ENCODE measurements around the gene SCUBE1.

SCUBE1 gene
- total RNA-seq = 0 to 6.8 (median 0.10) reads per million in 17 experiments

DNA sequence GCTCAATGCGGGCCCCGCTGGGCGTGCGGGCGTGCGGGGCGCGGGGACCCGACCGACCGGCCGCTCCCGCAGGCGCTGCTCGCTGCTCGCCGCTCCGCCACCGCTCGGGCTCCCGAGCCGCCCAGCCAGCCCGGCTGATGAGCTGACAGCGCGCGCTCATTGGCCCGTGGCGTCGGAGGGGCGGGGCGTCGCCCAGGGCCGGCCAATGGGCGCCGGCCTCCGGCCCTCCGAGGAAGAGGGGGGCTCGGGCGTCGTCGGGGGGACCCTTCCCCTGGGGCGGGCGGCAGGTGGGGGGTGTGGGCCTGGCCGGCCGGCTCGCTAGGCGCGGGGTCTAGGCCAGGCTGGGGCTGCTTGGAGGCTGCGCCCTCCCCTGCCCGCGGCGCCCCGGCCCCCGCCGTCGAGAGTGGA lies at the start of gene SCUBE1:
SCUBE1 (minus strand) TSS at position 111 of the 408 bp plus-strand sequence. CDS start 111 bp downstream, outside the sequence.
- DNase-seq = peak; percentile 64 to 87 (median 75)

DNA sequence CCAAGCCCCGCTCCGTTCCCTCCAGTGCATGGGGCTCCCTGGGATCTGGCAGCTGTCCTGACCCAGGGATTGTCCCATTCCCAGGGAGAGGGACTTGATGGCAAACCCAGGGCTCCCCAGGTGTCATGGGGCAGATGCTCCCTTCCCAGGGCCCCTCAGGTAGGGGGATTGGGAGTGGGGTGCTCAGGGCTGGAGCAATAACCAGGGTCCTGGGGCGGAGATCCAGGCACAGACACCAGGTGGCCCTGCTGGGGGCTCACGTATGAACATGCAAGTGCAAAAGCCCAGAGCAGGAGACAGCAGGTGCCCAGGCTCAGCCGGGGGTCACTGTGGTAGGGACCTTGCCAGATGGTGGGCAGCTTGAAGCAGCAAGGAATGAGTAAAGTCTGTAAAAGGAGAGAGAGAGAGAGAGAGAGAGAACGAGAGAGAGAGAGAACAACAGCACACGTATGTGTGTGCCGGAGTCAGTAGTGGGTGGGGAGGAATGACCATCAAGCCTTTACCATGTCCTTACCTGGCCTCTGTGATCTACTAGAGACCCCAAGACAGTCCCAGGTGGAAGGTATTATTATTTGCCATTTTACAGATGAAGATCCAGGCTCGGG lies 49.3 kb upstream of the SCUBE1 start:
- no peak for DNase-seq

DNA sequence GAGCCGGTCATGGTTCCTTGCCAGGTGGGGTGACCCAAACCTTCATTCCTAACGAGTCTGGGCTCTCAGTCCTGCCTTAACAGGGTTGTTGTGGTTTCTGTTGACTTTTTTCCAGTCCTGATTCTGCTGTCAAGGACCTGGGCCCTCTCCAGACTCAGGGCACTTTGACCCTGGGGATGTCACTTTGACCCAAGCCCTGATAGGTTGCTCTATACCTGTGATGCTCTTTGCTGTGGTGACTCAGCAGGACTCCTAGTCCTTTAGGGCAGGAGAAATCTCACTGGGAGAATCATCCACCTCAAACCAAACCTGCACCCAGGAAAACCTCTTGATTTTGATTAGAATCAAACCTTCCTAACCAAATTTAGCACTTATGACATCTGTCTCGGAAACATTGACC lies 48.1 kb upstream of the SCUBE1 start:
- no peak for DNase-seq

DNA sequence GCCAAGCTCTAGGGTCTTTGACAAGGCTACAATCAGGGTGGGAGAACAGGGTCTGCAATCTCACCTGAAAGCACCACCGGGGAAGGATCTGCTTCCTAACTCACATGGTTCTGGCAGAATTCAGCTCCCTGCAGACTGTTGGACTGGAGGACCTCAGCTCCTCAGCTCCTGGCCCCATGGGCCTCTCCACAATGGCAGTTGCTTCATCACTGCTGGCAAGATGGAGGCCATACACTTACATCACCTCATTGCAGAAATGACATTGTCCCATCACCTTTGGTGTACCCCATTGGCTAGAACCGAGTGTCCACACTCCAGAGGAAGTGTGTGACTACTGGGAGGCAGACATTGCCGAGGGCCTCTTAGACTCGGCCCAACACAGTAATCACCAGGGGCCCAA lies 47.7 kb upstream of the SCUBE1 start:
- no peak for DNase-seq

DNA sequence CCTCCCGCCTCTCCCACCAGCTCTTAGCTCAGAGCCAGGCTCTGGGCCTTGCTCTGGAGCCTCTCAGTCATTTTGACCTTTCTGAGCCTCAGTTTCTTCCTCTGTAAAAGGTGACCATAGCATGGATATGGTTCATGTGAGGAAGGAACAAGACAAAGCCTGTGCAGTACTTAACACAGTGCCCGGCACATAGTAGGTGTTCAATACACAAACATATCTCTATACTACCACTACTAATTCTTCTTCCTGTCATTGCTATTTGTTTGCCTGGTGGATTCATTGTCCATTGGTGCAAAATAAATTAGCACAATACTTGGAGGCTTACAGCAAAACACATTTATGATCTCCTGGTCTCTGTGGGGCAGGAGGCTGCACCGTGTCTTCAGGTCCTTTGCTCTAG lies 47.0 kb upstream of the SCUBE1 start:
- DNase-seq = no peak

DNA sequence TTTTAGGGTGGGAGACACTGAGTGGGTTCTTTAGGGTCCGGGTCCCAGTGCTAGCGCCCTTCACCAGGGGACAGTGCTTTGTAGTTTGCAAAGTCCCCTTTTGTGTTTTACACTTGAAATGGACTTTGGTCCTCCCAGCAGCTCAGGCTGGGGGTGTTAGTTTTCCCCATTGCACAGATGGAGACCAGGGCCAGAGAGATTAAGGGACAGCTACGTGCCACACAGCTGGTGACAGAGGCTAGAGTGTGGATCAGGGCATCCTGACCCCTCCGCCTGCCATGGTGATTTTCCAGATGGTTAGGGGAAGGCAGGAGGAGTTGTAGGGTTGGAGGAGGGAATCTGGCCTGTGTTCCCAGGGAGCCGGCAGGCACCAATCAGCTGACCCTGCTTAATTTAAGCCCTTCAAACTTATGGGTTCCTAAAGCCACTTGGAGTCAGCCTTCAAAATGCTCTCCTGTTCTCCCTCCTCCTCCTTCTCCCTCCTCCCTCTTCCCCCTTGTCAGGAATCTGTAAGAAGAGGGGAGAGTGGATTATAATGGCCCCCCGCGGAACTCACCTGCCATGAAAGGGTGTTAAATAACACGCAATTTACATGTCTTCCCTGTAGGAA lies 46.2 kb upstream of the SCUBE1 start:
- no peak for DNase-seq

DNA sequence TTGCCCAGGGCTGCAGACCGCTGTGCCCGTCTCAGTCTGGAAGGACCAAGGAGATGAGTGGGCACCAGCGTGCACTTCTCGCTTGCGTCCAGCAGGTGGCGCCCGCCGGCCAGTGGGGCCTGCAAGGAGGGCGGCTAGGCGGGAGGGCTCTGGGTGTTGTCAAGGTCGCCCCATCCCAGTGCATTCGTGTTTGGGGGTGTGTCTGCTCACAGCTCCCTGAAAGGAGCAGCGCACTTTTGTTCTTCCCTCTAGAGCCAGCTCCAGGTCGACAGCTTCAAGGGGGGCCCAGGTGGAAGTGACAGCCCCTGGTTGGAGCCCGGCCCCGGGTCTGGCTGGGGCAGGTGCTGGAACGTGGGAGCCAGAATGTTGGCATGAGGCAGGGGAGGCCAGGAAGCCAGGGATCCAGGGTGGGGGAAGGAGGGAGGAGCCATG lies 45.3 kb upstream of the SCUBE1 start:
- peak; percentile 74 to 85 (median 82) for DNase-seq

DNA sequence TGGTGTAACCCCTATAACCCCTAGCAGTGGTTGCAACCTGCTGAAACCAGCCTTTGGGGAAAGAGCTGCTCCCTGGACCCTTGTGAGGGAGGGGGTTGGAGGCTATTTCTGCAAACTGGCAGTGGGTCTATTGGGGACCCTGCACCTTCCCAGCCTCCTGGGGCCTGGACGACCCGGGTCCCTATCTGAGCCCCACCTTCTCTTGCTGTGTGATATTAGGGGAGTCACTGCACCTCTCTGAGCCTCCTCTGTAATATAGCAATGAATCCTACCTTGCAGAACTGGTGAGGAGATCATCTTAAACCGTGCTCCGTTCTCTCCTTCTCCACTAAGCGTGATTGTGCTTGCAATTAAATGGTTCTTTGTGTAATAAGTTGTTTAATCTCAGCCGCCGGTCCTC lies 44.6 kb upstream of the SCUBE1 start:
- DNase-seq = no peak

DNA sequence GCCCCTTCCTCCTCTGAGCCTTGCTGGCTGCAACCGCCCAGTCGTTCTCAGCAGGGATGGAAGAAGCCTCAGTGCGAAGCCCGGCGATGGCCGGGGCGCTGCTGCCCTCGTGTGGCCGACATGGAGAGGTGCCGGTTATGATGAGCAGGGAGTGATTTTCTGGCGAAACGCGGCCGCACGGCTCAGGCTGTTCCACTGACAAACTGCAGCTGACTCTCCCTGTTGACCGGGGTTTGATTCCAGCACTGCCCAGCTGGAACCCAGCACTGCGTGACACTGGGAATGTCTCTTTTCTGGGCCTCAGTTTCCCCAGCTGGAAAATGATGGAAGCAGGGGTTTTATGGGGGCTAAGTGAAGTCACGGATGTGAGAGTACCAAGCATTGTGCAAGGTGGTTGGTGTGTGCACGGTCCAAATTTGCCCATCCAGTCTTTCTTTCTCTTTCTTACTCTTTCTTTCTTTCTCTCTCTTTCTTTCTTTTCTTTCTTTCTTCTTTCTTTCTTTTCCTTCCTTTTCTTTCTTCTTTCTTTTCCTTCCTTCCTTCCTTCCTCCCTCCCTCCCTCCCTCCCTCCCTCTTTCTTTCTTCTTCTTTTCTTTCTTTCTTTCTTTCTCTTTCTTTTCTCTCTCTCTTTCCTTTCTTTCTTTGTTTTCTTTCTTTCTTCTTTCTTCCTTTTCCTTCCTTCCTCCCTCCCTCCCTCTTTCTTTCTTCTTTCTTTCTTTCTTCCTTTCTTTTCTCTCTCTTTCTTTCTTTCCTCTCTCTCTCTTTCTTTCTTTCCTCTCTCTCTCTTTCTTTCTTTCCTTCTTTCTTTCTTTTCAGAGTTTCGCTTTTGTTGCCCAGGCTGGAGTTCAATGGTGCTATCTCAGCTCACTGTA lies 42.8 kb upstream of the SCUBE1 start:
- DNase-seq = peak; percentile 83 to 91 (median 88)

DNA sequence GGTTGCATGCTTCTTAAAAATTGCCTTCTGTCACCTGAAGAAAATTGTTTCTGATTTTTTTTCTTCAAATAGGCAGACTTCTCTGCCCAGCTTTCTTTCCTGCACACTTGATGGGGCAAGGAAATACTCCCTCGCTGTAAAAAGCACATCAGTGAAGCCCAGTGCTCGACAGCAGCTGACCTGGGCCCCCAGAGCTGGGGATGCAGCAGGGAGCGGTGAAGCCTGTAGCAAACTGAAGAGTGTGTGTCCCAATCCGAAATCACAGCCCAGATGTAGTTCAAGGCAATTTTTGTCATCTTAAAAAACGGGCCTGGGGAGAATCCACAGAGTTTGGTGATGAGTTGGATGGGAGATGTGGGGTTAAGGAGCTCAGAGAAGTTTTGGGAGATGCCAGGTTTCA lies 41.7 kb upstream of the SCUBE1 start:
- DNase-seq = no peak

DNA sequence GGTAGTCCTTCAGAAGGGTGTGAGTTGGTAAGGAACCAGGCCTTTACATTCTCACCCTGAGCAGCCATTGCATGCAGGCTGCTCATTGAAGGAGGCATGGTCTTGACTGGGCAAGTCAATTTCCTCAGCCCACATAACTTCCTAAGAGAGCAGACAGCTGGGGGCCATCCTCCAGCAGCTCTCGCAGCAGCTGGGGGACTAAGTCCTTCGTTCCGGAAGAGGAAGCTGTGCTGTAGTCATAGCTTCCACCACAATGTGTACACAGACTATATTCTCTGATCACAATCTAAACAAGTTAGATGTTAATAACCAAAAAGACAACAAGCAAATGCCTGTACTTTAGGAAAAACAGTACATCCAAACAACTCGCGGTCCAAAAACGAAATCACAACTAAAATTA lies 38.5 kb upstream of the SCUBE1 start:
- peak; percentile 30 to 64 (median 56) for DNase-seq

DNA sequence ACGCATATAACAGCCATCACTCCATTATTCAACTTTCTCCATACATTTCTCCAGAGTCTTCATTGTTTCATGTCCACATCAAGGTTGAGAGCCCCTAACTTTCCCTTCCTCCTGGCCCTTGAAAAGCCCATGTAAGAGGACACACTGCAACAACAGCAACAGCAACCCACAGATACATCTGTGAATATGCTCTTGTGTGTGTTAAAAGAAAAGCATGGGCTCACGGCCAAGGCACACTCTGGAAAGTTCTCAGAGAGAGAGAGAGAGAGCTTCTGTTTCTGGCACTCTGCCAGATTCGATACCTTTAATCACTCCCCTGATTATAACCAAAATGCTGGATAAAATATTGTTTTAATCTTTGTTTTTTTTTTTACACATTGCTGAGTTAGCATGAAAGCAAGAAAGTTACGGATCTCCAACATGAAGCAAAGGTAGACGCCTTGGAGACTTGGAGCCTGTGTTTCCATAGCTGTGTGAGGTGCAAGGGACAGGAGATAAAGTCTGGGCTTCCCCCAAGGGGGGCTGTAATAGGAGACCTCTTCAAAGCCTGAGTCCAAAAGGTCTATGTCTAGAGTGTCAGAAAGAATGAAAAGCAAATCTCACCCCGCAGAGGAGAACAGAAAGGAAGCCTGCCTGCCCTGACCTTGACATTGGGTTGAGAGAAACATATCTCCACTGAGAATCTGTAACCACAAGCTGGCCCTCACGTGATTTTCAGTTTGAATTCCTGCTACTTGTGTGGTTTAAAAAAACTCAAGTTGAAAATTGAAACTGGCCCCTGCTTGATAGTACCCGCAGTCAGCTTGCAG lies 34.9 kb upstream of the SCUBE1 start:
- peak; percentile 17 to 47 (median 37) for DNase-seq

DNA sequence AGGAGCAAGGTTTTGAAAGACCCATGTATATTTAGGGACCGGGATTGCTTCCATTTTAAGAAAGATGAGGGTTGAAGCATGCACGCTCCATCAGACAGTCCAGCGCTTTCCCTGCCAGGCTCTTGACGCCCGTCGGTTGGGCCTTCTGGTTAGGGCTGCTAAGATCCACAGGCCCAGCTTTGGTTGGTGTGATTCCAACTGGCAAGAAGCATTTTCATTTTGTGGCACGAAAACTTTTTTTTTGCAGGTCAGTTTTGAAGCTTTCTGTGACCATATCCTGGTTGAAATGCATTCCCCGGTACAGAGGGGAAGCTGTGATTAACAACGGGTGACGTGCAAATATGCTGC lies 34.4 kb upstream of the SCUBE1 start:
- peak in 1 of 4 experiments; percentile 19 for DNase-seq

DNA sequence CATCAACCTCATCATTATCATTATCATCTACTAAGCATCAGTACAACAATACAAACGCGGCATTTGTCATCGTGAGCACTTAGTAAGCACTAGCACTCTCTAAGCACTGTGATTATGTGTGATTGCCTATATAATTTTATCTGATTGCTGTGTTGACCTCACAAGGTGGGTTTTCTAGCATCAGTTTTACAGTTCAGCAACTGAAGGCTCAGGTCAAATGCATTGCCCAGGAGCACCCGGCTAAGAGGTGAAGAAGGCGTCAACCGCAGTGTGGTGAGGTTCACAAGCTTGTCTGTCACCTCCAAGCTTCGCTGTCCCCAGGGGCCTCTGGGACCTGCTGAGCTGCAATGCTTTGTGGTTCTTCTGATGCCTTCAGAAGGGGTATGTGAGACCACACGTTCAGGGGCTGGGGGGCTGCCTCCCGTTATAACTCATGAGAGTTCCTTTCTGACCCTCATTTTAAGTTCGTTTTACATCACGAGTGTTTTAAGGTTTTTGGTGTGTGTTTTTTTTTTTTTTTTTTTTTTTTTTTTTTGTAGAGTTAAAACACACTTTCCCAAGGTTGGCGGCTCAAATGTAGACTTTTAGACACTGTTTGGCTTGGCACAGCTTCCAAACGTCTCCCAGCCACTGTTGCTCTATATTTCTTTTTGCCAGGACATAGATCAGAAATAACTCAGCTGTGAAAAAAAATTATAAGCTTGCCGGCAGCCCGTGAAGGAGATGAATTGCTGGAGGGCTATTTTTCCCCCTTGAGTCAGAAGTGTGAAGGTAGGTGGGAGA lies 33.8 kb upstream of the SCUBE1 start:
- no peak for DNase-seq

DNA sequence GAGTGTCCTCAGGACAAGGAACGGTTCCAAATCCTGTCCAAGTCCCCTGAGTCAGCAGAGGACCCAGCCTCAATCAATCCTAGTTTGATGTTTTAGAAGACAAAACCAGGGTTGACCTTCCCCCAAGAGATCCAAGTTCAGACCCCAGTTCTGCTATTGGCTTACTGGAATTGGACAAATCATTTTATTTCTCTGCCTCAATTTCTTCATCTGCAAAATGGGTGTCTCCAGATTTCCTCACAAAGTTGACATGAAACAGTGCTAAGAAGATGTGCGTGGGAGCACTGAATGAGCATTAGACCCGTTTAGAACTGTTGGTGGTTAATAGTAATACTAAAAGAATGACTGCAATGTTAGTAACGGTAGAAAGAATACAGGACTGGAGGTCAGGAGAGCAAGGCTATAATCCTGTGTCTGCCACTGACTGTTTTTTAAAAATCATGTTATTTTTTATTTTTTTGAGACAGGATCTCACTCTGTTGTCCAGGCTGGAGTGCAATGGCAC lies 32.8 kb upstream of the SCUBE1 start:
- no peak for DNase-seq

DNA sequence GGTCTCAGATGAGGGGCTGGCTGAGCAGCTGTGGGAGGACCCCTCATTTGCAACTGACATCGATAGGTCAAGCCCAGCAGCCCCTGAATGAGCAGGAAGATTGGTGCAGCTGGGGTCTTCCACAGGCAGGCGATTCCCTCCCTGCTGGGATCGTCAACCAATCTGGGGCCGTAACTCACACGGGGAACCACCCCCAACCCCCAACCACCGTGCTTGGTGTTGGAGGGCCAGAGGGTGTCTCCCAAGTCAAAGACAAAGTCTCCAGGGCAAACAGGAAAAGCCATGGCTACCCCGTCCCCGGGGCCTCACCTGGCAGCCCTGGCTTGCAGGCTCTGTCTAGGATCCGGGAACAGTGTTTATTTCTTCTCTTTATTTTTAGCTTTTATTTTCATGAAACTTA lies 26.9 kb upstream of the SCUBE1 start:
- DNase-seq = no peak

DNA sequence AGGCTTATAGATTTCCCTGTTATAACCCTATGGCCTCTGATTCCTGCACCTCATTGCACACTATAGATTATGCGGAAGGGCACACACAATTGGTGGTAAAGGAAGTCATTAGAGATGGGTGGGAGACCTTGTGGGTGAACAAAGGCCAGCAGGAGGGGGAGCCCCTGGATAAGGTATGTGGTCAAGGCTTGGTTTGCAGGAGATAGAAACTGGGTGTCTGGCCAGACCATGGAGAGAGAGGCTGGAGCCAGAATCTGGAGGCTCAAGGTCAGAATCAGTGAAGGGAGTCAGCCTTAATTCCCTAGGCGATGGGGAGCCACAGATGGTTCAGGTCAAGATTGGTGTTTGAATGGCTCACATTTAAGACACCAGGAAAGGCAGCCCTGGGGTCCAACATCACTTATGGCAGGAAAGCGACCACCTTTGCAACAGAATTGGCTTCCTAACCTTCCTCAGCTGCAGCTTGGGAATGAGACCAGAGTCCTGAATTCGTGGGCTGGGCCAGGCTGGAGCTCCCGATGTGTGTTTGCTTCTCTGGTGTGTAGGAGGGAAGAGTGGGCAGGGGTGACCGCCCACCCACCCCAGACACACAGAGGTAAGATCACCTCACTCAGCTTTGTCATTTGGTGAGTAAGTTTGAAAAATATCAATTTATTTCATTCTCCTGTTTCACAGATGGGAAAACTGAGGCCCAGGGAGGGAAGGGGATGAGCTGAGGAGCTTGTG lies 22.7 kb upstream of the SCUBE1 start:
- no peak for DNase-seq

DNA sequence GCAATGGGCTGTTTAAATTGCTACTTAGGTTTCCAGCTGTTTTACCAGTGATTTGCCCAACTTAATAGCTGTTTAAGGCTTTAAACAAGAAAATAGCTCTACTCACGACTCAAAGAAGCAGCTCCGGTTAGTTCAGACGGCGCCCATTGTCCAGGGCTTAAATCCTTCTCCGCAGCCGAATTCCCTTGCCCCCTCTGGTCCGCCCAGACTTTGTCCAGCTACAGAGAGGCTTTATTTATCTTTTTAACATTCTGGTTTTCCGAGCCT lies 20.9 kb upstream of the SCUBE1 start:
- DNase-seq = no peak

DNA sequence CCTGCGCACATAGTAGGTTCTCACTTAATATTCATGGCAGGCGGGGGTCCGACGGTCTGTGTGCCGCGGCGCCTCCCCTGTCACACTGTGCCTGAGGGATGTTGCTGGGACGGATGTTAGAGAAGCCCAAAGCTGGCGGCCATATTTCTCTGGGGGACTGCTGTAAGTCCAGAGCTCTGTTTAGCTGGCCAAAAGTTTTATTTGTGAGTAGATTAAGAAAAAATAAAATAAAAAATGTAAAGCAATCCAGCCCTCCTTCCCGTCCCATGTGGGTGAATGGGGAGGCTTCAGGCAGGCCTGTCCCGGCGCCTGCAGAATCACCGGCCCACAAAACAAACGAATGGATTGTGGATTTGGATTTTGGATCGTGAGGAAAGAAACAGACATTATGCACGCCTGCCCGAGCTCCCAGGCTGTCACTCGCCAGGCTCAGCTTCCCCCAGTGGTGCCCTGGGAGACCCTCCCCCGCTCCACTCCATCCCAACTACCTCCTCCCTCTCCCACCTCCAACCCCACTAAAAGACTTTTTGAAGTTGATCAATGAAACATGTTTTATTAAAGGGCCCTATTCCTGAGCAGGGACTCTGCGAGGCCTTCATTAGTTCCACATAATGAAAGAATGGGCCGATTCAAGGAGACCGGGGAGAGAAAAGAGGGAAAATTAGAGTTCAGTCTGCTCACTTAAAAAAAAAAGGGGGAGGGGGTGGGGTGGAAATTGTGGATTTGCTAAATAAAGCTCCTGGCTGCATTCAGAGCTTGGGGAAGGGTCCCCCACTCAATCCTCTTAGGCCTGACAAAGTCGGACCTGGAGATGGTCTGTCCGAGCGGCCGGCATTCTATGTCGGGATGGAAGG lies 20.4 kb upstream of the SCUBE1 start:
- DNase-seq = no peak

DNA sequence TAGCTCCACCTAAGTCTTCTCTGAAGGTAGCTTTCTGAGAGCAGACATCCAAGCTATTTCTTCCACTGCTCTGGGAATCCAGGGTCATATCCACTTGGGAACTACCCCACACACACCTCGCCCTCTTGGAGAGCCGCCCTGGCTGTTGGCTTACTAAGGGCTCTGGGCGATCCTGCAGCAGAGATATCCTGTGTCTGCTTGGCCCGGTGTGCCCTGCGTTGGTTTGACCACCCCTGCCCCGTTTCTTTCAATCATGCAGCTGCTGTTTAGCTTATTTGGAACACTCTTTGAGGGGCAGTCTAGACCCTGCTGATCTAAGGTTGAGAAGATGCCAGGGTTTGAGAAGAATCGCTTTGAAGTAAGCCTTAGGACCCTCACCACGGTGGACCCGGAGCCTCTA lies 17.4 kb upstream of the SCUBE1 start:
- DNase-seq = no peak

Measured in suppressor macrophage (primary cell).